SK-N-SH treated with all-trans-retinoic acid at 6 μM for 48 hours (cell line): ENCODE results near the gene CCT7.

ENCODE experiments used
- ISL1 ChIP-seq: fragments of 250-450 bp; sonication (Bioruptor Pico); IDR thresholded peaks from 2 replicates; pipeline ENCODE4 v2.1.2; 2022; ENCODE audit warnings: mild to moderate bottlenecking, moderate library complexity
- PATZ1 ChIP-seq: fragments of 250-450 bp; sonication (Bioruptor Pico); IDR thresholded peaks from 2 replicates; pipeline ENCODE4 v1.8.0; 2020; ENCODE audit warnings: mild to moderate bottlenecking, moderate library complexity, borderline replicate concordance
- SNAI2 ChIP-seq: fragments of 250-450 bp; sonication (Bioruptor Pico); IDR thresholded peaks from 2 replicates; pipeline ENCODE4 v1.5.0; 2020; ENCODE audit warnings: mild to moderate bottlenecking, moderate library complexity
- ZNF8 ChIP-seq: fragments of 450-650 bp; formaldehyde crosslinking; IDR thresholded peaks from 2 replicates; pipeline ENCODE4 v1.5.0; 2020; ENCODE audit warnings: mild to moderate bottlenecking, moderate library complexity

GRCh38 chr2:73254343-73255006, 20.4 kb downstream of the CCT7 start:
- TF ChIP-seq SNAI2 (CRISPR knock-in tag) (no peak), PATZ1 (no peak), ZNF8 (CRISPR knock-in tag) (no peak), ISL1 (CRISPR knock-in tag) (no peak)
